LNCaP clone FGC (cell line): Measurements from ENCODE around the gene OXTR.

Experiments used
- DNase-seq: peaks from one replicate; pipeline ENCODE4 v3.0.0-alpha.2; 2011; ENCODE audit warnings: low read depth
- H3K4me3 ChIP-seq: 2 replicates; pipeline ENCODE4 v1.5.1; 2011; ENCODE audit warnings: mild to moderate bottlenecking, low read depth, low read length, control low read depth
- CTCF ChIP-seq: IDR thresholded peaks from 2 replicates; pipeline ENCODE4 v1.5.1; 2012; ENCODE audit warnings: mild to moderate bottlenecking; ENCODE audit not compliant: control insufficient read depth, insufficient read depth; ENCODE audit errors: extremely low read depth

Gene OXTR

GRCh38 chr3:8777978-8778267 is 8.5 kb upstream of the OXTR start:
- no peak for TF ChIP-seq CTCF
- DNase-seq = no peak
- H3K4me3 ChIP-seq = no peak overlapping the region

GRCh38 chr3:8777201-8777977 is 8.0 kb upstream of the OXTR start:
- H3K4me3 ChIP-seq = no peak overlapping the region
- DNase-seq = no peak
- TF ChIP-seq CTCF = no peak

- no peak for DNase-seq
- no peak overlapping the region for H3K4me3 ChIP-seq
- no peak for TF ChIP-seq CTCF
Observed at GRCh38 chr3:8776406-8776805, 7.0 kb upstream of the OXTR start.

GRCh38 chr3:8775602-8776001 is 6.2 kb upstream of the OXTR start:
- TF ChIP-seq CTCF = no peak

GRCh38 chr3:8775181-8775580 is 5.8 kb upstream of the OXTR start:
- no peak for DNase-seq
- H3K4me3 ChIP-seq = no peak overlapping the region
- TF ChIP-seq CTCF = no peak

More at GRCh38 chr3:8775602-8776001, 6.2 kb upstream of the OXTR start:
- no peak overlapping the region for H3K4me3 ChIP-seq
- no peak for DNase-seq

- no peak for DNase-seq
- H3K4me3 ChIP-seq = no peak overlapping the region
- TF ChIP-seq CTCF = no peak
Observed at GRCh38 chr3:8773941-8774542, 4.6 kb upstream of the OXTR start.
